Esophagus (tissue), 2 donors: ENCODE measurements around the gene MX1. TPM values are rescaled to one million over a fixed set of nuclear protein-coding genes. Genes with fewer than 3 reads are reported as not detected.

ENCODE experiments used
- H3K27ac ChIP-seq, 2 donors: one replicate each; pipeline ENCODE4 v1.5.1; 2013; ENCODE audit warnings: low read depth in 2 of 2, mild to moderate bottlenecking in 2 of 2, inconsistent platforms in 1 of 2, low read length in 1 of 2, moderate library complexity in 1 of 2
- H3K27me3 ChIP-seq, 2 donors: one replicate each; pipeline ENCODE4 v1.6.1; 2013; ENCODE audit warnings: low read length in 2 of 2, control low read depth in 1 of 2, mild to moderate bottlenecking in 1 of 2; ENCODE audit not compliant: insufficient read depth in 2 of 2, control insufficient read depth in 1 of 2
- H3K36me3 ChIP-seq, 2 donors: one replicate each; pipeline ENCODE4 v1.6.1; 2013; ENCODE audit warnings: low read length in 1 of 2; ENCODE audit not compliant: control insufficient read depth in 2 of 2, insufficient read depth in 2 of 2
- H3K4me1 ChIP-seq, 2 donors: one replicate each; pipeline ENCODE4 v1.6.1; 2013; ENCODE audit warnings: low read length in 1 of 2; ENCODE audit not compliant: control insufficient read depth in 2 of 2, insufficient read depth in 2 of 2
- H3K4me3 ChIP-seq, 2 donors: one replicate each; pipeline ENCODE4 v1.5.1; 2013; ENCODE audit warnings: low read length in 2 of 2, mild to moderate bottlenecking in 2 of 2, low read depth in 1 of 2, moderate library complexity in 1 of 2
- H3K9me3 ChIP-seq, 2 donors: one replicate each; pipeline ENCODE4 v1.6.1; 2013; ENCODE audit warnings: mild to moderate bottlenecking in 2 of 2, low read depth in 1 of 2, low read length in 1 of 2, moderate library complexity in 1 of 2; ENCODE audit not compliant: control insufficient read depth in 2 of 2, insufficient read depth in 1 of 2
- WGBS, 2 donors: extraction: QIAGEN DNeasy Blood & Tissue Kit; methylation state at CpG; one replicate each; pipeline ENCODE4 v1.1.7; 2013; 5-methylcytosine and 5-hydroxymethylcytosine counted together
- polyA plus RNA-seq, 2 donors: library from polyadenylated mRNA; stranded (reverse); fragments of 200-250 nt; gene quantifications; one replicate each; pipeline ENCODE4 v1.2.3, GENCODE V29; 2013
- donor health status: healthy with polysubstance abuse.
- donor health status: Bipolar disorder and iron deficiency.

The MX1 gene
- polyA plus RNA-seq, 2 donors: 17.3 to 25.4 TPM

DNA sequence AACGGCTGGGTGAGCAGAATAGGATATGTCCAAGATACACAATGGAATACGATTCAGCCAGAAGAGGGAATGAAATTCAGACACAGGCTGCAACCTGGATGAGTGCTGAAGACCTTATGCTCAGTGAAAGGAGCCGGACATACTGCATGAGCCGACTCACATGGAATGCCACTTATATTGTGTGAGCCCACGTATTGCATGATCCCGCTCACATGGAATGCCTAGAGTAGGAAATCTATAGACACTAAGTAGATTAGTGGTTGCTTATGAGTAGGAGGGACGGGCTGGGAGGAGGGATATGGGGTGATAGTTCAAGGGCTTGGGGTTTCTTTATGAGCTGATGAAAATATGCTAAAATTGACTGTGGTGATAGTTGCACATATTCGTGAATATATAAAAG, 55.2 kb downstream of the MX1 start:
- Histone ChIP-seq H3K36me3 (peaks cover 0 to 5% of the 10 kb centered on the region in 2 donors), H3K9me3 (peaks cover 0 to 2% of the 10 kb centered on the region in 2 donors), H3K4me3 (no peak overlapping the region), H3K4me1 (no peaks in the 10 kb centered on the region), H3K27ac (no peak overlapping the region), H3K27me3 (no peaks in the 10 kb centered on the region)
- WGBS, 2 donors: 86% methylated on average over 8 of the region's 8 CpGs

DNA sequence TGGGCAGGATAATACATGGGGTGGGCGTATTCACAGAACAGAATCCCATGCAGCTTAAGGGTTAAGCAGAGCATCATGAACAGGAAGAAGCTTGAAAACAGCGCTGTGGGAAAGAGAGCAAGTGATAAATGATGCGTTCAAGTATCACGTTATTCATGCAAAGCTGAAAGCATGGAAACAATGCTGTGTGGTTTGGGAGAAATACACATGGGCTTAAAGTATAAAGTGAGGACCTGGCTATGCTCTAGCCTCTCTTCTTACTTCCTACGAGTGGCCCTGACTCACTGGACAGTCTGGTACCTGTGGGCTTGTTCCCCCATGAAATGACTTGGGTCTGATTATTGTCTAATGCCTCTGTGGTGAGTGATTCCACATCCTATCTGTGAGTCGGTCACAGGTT, 56.3 kb downstream of the MX1 start:
- Histone ChIP-seq H3K4me1 (no peaks in the 10 kb centered on the region), H3K27me3 (no peaks in the 10 kb centered on the region), H3K27ac (no peak overlapping the region), H3K36me3 (peaks cover 0 to 5% of the 10 kb centered on the region in 2 donors), H3K9me3 (peaks cover 0 to 2% of the 10 kb centered on the region in 2 donors), H3K4me3 (no peak overlapping the region)
- 27 to 40% methylated on average over 6 of the region's 6 CpGs for WGBS, 2 donors

DNA sequence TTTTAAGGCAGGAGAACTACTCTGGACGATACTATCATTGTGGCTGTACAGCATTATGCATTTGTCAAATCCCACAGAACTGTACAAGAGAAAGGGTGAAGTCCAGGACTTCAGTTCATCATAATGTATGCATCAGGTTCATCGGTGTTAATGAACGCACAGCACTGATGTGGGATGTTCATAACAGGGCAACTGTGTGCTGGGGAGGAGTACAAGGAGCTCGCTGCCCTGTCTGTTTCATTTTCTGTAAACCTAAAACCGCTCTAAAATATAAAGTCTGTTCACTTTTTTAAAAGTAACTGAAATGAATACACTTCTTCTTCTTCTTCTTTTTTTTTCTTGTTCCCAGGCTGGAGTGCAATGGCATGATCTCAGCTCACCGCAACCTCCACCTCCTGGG, 56.9 kb downstream of the MX1 start:
- 88 to 91% methylated on average over 6 of the region's 6 CpGs for whole genome bisulfite sequencing, 2 donors
- Histone ChIP-seq H3K27ac (no peak overlapping the region), H3K4me1 (no peaks in the 10 kb centered on the region), H3K27me3 (no peaks in the 10 kb centered on the region), H3K36me3 (peaks cover 0 to 5% of the 10 kb centered on the region in 2 donors), H3K9me3 (no peaks in the 10 kb centered on the region), H3K4me3 (no peak overlapping the region)

DNA sequence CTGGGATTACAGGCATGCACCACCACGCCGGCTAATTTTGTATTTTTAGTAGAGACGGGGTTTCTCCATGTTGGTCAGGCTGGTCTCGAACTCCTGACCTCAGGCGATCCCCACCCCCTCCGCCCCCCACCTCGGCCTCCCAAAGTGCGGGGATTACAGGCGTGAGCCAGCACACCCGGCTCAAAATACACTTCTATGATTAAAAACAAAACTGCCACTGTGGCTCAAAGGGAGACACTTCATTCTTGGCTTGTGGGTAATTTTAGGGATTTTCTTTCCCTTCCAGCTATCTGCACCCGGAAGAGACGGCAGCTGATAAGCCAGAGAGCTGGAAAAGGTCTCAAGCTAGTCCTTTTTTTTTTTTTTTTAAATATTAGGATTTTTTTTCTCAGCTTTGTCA, 57.4 kb downstream of the MX1 start:
- WGBS, 2 donors: 62 to 63% methylated on average over 12 of the region's 12 CpGs
- Histone ChIP-seq H3K27me3 (no peaks in the 10 kb centered on the region), H3K27ac (no peak overlapping the region), H3K9me3 (no peaks in the 10 kb centered on the region), H3K4me1 (no peaks in the 10 kb centered on the region), H3K4me3 (no peak overlapping the region), H3K36me3 (peaks cover 0 to 5% of the 10 kb centered on the region in 2 donors)

DNA sequence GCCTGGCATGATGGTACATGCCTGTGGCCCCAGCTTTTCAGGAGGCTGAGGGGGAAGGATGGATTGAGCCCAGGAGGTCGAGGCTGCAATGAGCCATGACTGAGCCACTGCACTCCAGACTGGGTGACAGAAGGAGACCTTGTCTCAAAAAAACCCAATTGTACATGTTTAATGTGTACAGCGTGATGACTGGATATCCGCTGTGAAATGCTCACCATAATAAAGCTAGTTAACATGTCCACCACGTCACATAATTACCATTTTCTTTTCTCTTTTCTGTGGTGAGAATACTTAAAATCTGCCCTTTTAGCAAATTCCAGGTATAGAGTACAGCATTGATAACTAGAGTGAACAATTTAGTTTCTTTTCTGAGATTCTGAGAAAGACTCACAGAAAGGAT, 57.9 kb downstream of the MX1 start:
- H3K9me3 ChIP-seq: peaks cover 0 to 2% of the 10 kb centered on the region in 2 donors
- no peaks in the 10 kb centered on the region for H3K4me1 ChIP-seq
- no peaks in the 10 kb centered on the region for H3K27me3 ChIP-seq
- peaks cover 0 to 8% of the 10 kb centered on the region in 2 donors for H3K36me3 ChIP-seq
- H3K27ac ChIP-seq: no peak overlapping the region
- 87 to 90% methylated on average over 4 of the region's 4 CpGs for WGBS, 2 donors
- no peak overlapping the region for H3K4me3 ChIP-seq

DNA sequence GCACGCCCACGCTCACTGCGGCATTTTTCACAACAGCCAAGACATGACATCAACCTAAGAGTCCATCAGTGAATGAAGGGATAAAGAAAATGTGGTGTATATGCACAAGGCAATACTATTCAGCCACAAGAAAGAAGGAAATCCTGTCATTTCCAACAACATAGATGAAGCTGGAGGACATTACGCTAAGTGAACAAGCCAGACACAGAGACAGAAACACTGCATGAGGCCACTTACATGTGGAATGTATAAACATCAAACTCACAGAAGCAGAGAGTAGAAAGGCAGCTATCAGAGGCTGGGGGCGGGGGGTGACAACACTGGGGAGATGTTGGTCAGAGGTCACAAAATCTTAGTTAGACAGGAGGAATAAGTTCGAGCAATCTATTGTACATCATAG, 61.0 kb downstream of the MX1 start:
- Histone ChIP-seq H3K9me3 (peaks cover 0 to 2% of the 10 kb centered on the region in 2 donors), H3K36me3 (peaks cover 0 to 7% of the 10 kb centered on the region in 2 donors), H3K27me3 (no peaks in the 10 kb centered on the region), H3K4me1 (no peaks in the 10 kb centered on the region), H3K27ac (no peak overlapping the region), H3K4me3 (no peak overlapping the region)
- 91 to 93% methylated on average over 6 of the region's 6 CpGs for WGBS, 2 donors

DNA sequence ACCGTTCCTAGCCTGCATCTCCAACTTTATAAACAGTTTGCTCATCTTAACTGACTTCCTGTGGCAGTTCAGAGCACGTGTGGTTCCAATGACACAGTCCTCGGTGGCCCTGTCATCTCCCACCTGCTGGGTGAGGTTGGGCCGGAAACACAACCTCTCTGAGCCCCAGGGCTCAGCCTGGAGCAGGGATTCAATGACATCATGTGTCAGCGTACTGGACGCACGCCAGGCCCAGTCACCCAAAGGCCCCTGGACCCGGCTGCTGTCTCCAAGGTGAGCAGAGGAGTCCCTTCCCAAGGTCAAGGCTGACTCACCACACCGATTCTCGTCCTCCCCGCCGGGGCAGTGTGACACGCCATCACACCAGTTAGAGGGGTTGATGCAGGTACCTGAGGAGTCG, 62.0 kb downstream of the MX1 start:
- no peaks in the 10 kb centered on the region for H3K27me3 ChIP-seq
- 84 to 85% methylated on average over 14 of the region's 14 CpGs for WGBS, 2 donors
- H3K36me3 ChIP-seq: peaks cover 0 to 11% of the 10 kb centered on the region in 2 donors
- no peak overlapping the region for H3K27ac ChIP-seq
- H3K4me3 ChIP-seq: no peak overlapping the region
- peaks cover 0 to 2% of the 10 kb centered on the region in 2 donors for H3K9me3 ChIP-seq
- no peaks in the 10 kb centered on the region for H3K4me1 ChIP-seq

DNA sequence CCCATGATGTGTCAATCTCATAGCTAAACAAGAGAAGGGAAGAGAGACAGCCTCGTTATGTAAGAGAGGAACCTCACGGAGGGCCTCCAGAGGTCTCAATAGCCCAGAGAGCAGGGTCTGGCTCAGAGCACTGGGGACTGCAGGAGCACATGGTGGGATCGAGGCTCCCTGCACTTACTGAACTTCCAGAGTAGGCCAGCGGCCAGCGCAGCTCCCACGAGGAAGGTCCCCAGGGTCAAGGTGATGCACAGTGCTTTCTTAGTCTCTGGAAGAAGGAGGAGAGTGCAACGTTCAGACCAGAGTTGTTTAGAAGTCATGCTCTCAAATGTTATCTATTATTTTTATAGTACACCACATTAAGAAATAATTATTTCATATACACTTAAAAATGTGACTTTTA, 63.3 kb downstream of the MX1 start:
- H3K9me3 ChIP-seq: peaks cover 0 to 2% of the 10 kb centered on the region in 2 donors
- H3K27me3 ChIP-seq: no peaks in the 10 kb centered on the region
- peaks cover 0 to 11% of the 10 kb centered on the region in 2 donors for H3K36me3 ChIP-seq
- H3K27ac ChIP-seq: no peak overlapping the region
- 80% methylated on average over 7 of the region's 7 CpGs for WGBS, 2 donors
- H3K4me1 ChIP-seq: no peaks in the 10 kb centered on the region
- no peak overlapping the region for H3K4me3 ChIP-seq

DNA sequence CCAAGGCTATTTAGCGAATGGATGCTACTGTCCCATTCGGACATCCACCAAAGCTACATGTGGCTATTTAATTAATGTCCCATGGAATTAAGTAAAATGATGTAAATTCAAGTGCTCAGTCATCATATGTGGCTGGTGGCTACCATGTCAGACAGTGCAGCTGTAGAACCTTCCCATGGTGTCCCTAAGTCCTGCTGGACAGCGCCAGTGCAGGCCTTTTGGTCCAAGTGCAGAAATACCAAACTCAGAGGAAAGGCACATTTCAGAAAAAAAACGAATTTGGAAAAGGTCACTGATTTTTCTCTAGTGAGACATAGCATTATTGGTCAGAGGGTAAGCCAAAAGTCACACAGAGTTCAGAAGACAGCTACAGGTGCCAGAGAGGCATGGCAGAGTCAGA, 64.3 kb downstream of the MX1 start:
- Histone ChIP-seq H3K27me3 (no peaks in the 10 kb centered on the region), H3K4me3 (no peak overlapping the region), H3K9me3 (peaks cover 0 to 2% of the 10 kb centered on the region in 2 donors), H3K27ac (no peak overlapping the region), H3K36me3 (peaks cover 0 to 11% of the 10 kb centered on the region in 2 donors), H3K4me1 (no peaks in the 10 kb centered on the region)
- WGBS, 2 donors: 68 to 77% methylated on average over 4 of the region's 4 CpGs

DNA sequence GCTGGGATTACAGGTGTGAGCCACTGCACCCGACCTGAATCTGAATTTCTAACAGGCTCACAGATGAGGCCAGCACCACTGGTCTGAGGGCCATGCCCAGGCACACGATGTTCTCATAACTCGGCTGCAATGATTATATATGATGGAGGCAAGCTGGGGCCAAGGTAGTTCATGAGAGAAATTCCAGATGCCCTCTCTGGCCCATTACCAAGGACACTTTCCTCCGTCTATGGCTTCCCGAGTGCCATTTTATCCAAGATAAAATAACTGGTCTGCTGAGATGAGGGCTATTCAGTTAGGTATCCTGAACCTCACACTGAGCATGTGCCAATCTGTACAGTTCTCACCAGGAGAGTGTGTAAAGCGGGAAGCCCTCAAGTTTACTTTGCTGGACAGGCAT, 65.4 kb downstream of the MX1 start:
- no peaks in the 10 kb centered on the region for H3K4me1 ChIP-seq
- H3K27ac ChIP-seq: no peak overlapping the region
- WGBS, 2 donors: 77 to 83% methylated on average over 6 of the region's 6 CpGs
- no peaks in the 10 kb centered on the region for H3K27me3 ChIP-seq
- H3K4me3 ChIP-seq: no peak overlapping the region
- H3K36me3 ChIP-seq: peaks cover 0 to 11% of the 10 kb centered on the region in 2 donors
- H3K9me3 ChIP-seq: peaks cover 0 to 2% of the 10 kb centered on the region in 2 donors
